GOT3 (cell line): ENCODE measurements around the gene SFXN1.
A peak's percentile ranks its signal among the peaks of the same experiment; 100 is the strongest.
"Not testable (repeated sequence)": the region's sequence is repeated elsewhere in the genome, so short reads cannot be mapped to it uniquely, and the experiment has no call there.

Source experiments
- DNase-seq: peaks from one replicate; lab custom pipeline; 2025; ENCODE audit warnings: mixed read lengths; lab: John Stamatoyannopoulos, UW

Gene SFXN1

GRCh38 chr5:175494264-175495183, 16.2 kb downstream of the SFXN1 start:
- DNase-seq = no peak

- no peak for DNase-seq
These were observed 23.4 kb downstream of the SFXN1 start for GRCh38 chr5:175501759-175502158.

GRCh38 chr5:175507671-175508070, 29.3 kb downstream of the SFXN1 start:
- DNase-seq = not testable (repeated sequence)

- DNase-seq = no peak
These were observed 30.5 kb downstream of the SFXN1 start for GRCh38 chr5:175508896-175509295.

GRCh38 chr5:175513297-175513696, 34.9 kb downstream of the SFXN1 start:
- no peak for DNase-seq

GRCh38 chr5:175513726-175514125, 35.4 kb downstream of the SFXN1 start:
- DNase-seq = no peak

- no peak for DNase-seq
These were observed 38.8 kb downstream of the SFXN1 start for GRCh38 chr5:175516933-175517823.

GRCh38 chr5:175517824-175518450, 39.6 kb downstream of the SFXN1 start:
- no peak for DNase-seq

- no peak for DNase-seq
These were observed 40.6 kb downstream of the SFXN1 start for GRCh38 chr5:175519006-175519405.

GRCh38 chr5:175520321-175520720, 42.0 kb downstream of the SFXN1 start:
- no peak for DNase-seq

- DNase-seq = no peak
These were observed 42.5 kb downstream of the SFXN1 start for GRCh38 chr5:175520873-175521272.

- DNase-seq = no peak
These were observed 43.0 kb downstream of the SFXN1 start for GRCh38 chr5:175521313-175521833.

- no peak for DNase-seq
These were observed 44.9 kb downstream of the SFXN1 start for GRCh38 chr5:175523292-175523691.

- no peak for DNase-seq
These were observed 45.9 kb downstream of the SFXN1 start for GRCh38 chr5:175524211-175524610.

GRCh38 chr5:175526691-175527090, 48.3 kb downstream of the SFXN1 start:
- DNase-seq = no peak

- DNase-seq = no peak
These were observed 53.0 kb downstream of the SFXN1 start for GRCh38 chr5:175531361-175531760.

GRCh38 chr5:175534070-175534932, 55.9 kb downstream of the SFXN1 start:
- DNase-seq = peak; percentile 84

- not testable (repeated sequence) for DNase-seq
These were observed 57.0 kb downstream of the SFXN1 start for GRCh38 chr5:175535331-175535730.

GRCh38 chr5:175535796-175536195, 57.4 kb downstream of the SFXN1 start:
- DNase-seq = no peak

GRCh38 chr5:175538576-175538975, 60.2 kb downstream of the SFXN1 start:
- DNase-seq = no peak

GRCh38 chr5:175539936-175540335, 61.6 kb downstream of the SFXN1 start:
- no peak for DNase-seq
